H9 (cell line): ENCODE measurements around the gene CR1L. TPM values are rescaled to one million over a fixed set of nuclear protein-coding genes. Genes with fewer than 3 reads are reported as not detected.
"Not testable (repeated sequence)": the region's sequence is repeated elsewhere in the genome, so short reads cannot be mapped to it uniquely, and the experiment has no call there.

Experiments
- DNase-seq: peaks from one replicate; pipeline ENCODE4 v3.0.0-alpha.2; 2017
- H2AFZ ChIP-seq: one replicate; pipeline ENCODE4 v1.6.1; 2013; ENCODE audit warnings: mild to moderate bottlenecking, low read length, control low read depth, moderate library complexity
- H2AK5ac ChIP-seq: 2 replicates; pipeline ENCODE4 v1.6.1; 2013; ENCODE audit warnings: low read length, control low read depth, mixed read lengths; ENCODE audit not compliant: insufficient read length
- H2BK120ac ChIP-seq: one replicate; pipeline ENCODE4 v1.6.1; 2013; ENCODE audit warnings: low read depth, mild to moderate bottlenecking, low read length, control low read depth, inconsistent platforms; ENCODE audit not compliant: poor library complexity, severe bottlenecking
- H2BK12ac ChIP-seq: 2 replicates; pipeline ENCODE4 v1.6.1; 2013; ENCODE audit warnings: low read length, control low read depth, mixed read lengths, low read depth; ENCODE audit not compliant: insufficient read length
- H2BK15ac ChIP-seq: 2 replicates; pipeline ENCODE4 v1.6.1; 2013; ENCODE audit warnings: low read depth, low read length, control low read depth
- H2BK20ac ChIP-seq: one replicate; pipeline ENCODE4 v1.6.1; 2013; ENCODE audit warnings: low read depth, mild to moderate bottlenecking, low read length, control low read depth, inconsistent platforms; ENCODE audit not compliant: poor library complexity, severe bottlenecking
- H2BK5ac ChIP-seq: 2 replicates; pipeline ENCODE4 v1.6.1; 2013; ENCODE audit warnings: low read length, control low read depth, mixed read lengths; ENCODE audit not compliant: insufficient read length
- H3K14ac ChIP-seq: 2 replicates; pipeline ENCODE4 v1.6.1; 2013; ENCODE audit warnings: low read length, control low read depth; ENCODE audit not compliant: insufficient read depth
- H3K18ac ChIP-seq: 2 replicates; pipeline ENCODE4 v1.6.1; 2013; ENCODE audit warnings: low read depth, mild to moderate bottlenecking, mixed read lengths, low read length, control low read depth; ENCODE audit not compliant: insufficient read length
- H3K23ac ChIP-seq: 2 replicates; pipeline ENCODE4 v1.6.1; 2013; ENCODE audit warnings: low read length, control low read depth, mixed read lengths, low read depth; ENCODE audit not compliant: insufficient read length
- H3K23me2 ChIP-seq: 2 replicates; pipeline ENCODE4 v1.6.1; 2013; ENCODE audit warnings: low read depth, mild to moderate bottlenecking, mixed read lengths, low read length, control low read depth; ENCODE audit not compliant: insufficient read length, poor library complexity, severe bottlenecking
- H3K27ac ChIP-seq: 2 replicates; pipeline ENCODE4 v1.5.1; 2013; ENCODE audit warnings: low read length, control low read depth, mixed read lengths, low read depth; ENCODE audit not compliant: insufficient read length
- H3K27me3 ChIP-seq: 2 replicates; pipeline ENCODE4 v1.6.1; 2013; ENCODE audit warnings: low read length, control low read depth, inconsistent platforms; ENCODE audit not compliant: insufficient read depth
- H3K4ac ChIP-seq: 2 replicates; pipeline ENCODE4 v1.6.1; 2013; ENCODE audit warnings: low read depth, mild to moderate bottlenecking, control low read depth, inconsistent platforms, low read length, moderate library complexity
- H3K4me1 ChIP-seq: 2 replicates; pipeline ENCODE4 v1.6.1; 2013; ENCODE audit warnings: low read length, control low read depth, inconsistent platforms; ENCODE audit not compliant: insufficient read depth
- H3K4me2 ChIP-seq: 2 replicates; pipeline ENCODE4 v1.6.1; 2013; ENCODE audit warnings: low read length, control low read depth, mixed read lengths; ENCODE audit not compliant: insufficient read length, insufficient read depth
- H3K56ac ChIP-seq: 2 replicates; pipeline ENCODE4 v1.6.1; 2013; ENCODE audit warnings: low read depth, mild to moderate bottlenecking, mixed read lengths, low read length, control low read depth; ENCODE audit not compliant: insufficient read length
- H3K79me1 ChIP-seq: 2 replicates; pipeline ENCODE4 v1.6.1; 2013; ENCODE audit warnings: low read depth, mild to moderate bottlenecking, moderate library complexity, low read length, control low read depth, inconsistent platforms; ENCODE audit not compliant: insufficient read depth, poor library complexity, severe bottlenecking
- H3K79me2 ChIP-seq: 2 replicates; pipeline ENCODE4 v1.6.1; 2013; ENCODE audit warnings: low read length, control low read depth, inconsistent platforms; ENCODE audit not compliant: insufficient read depth
- H3K9ac ChIP-seq: 2 replicates; pipeline ENCODE4 v1.6.1; 2013; ENCODE audit warnings: low read length, control low read depth, mixed read lengths; ENCODE audit not compliant: insufficient read length; ENCODE audit errors: extremely low read depth
- H3K9me3 ChIP-seq: one replicate; pipeline ENCODE4 v1.6.1; 2013; ENCODE audit warnings: low read depth, low read length, inconsistent platforms; ENCODE audit not compliant: control insufficient read depth
- H3T11ph ChIP-seq: one replicate; pipeline ENCODE4 v1.6.1; 2013; ENCODE audit warnings: mild to moderate bottlenecking, low read length, control low read depth, inconsistent platforms
- H4K20me1 ChIP-seq: one replicate; pipeline ENCODE4 v1.6.1; 2013; ENCODE audit not compliant: control insufficient read depth, insufficient read length, insufficient read depth
- H4K5ac ChIP-seq: 2 replicates; pipeline ENCODE4 v1.6.1; 2013; ENCODE audit warnings: low read depth, mild to moderate bottlenecking, mixed read lengths, low read length, control low read depth; ENCODE audit not compliant: insufficient read length
- H4K8ac ChIP-seq: replicated peaks from 2 replicates; pipeline ENCODE4 v1.6.1; 2013; ENCODE audit warnings: low read length, control low read depth, mixed read lengths, low read depth; ENCODE audit not compliant: insufficient read length
- H4K91ac ChIP-seq: 2 replicates; pipeline ENCODE4 v1.6.1; 2013; ENCODE audit warnings: low read depth, mild to moderate bottlenecking, moderate library complexity, mixed read lengths, low read length, control low read depth; ENCODE audit not compliant: insufficient read length
- H3K27ac Mint-ChIP-seq, 3 experiments: 2 replicates in 2 of 3; 3 replicates in 1 of 3; pipeline ENCODE4 v1.8.0; 2020 to 2021; ENCODE audit warnings: mixed read lengths in 3 of 3, mild to moderate bottlenecking in 1 of 3, moderate library complexity in 1 of 3
- H3K27me3 Mint-ChIP-seq: 2 replicates; pipeline ENCODE4 v1.8.0; 2021; ENCODE audit warnings: low read depth, mild to moderate bottlenecking, moderate library complexity, mixed read lengths
- H3K36me3 Mint-ChIP-seq, 3 experiments: 2 replicates in 2 of 3; 3 replicates in 1 of 3; pipeline ENCODE4 v1.8.0; 2020 to 2021; ENCODE audit warnings: low read depth in 3 of 3, mixed read lengths in 3 of 3; ENCODE audit not compliant: insufficient read depth in 1 of 3
- H3K4me1 Mint-ChIP-seq, 2 experiments: 2 replicates each; pipeline ENCODE4 v1.8.0; 2020; ENCODE audit warnings: mixed read lengths in 2 of 2
- H3K4me3 Mint-ChIP-seq, 2 experiments: 2 replicates in 1 of 2; 3 replicates in 1 of 2; pipeline ENCODE4 v1.8.0; 2020 to 2021; ENCODE audit warnings: mild to moderate bottlenecking in 2 of 2, mixed read lengths in 2 of 2, moderate library complexity in 1 of 2
- H3K9me3 Mint-ChIP-seq, 2 experiments: 2 replicates in 1 of 2; 3 replicates in 1 of 2; pipeline ENCODE4 v1.8.0; 2020; ENCODE audit warnings: mild to moderate bottlenecking in 2 of 2, mixed read lengths in 2 of 2, moderate library complexity in 1 of 2
- WGBS: extraction: QIAGEN DNeasy Blood & Tissue Kit; methylation state at CpG from one replicate; pipeline ENCODE4 v1.1.7; 2013; ENCODE audit warnings: missing lambda C conversion rate, low lambda C conversion rate, mixed read lengths; ENCODE audit not compliant: insufficient read length; ENCODE audit errors: extremely low coverage; 5-methylcytosine and 5-hydroxymethylcytosine counted together
- total RNA-seq: library from RNA; stranded (reverse); gene quantifications from 2 replicates; pipeline ENCODE4 v1.2.1, GENCODE V29; 2021
- TF ChIP-seq, protein P1 (sequence below): fragments of 200-600 bp; sonication (generic); conservative IDR thresholded peaks from 3 replicates; pipeline ENCODE4 v1.8.0; 2021; ENCODE audit warnings: antibody characterized with exemption, mild to moderate bottlenecking

CR1L gene
- total RNA-seq, 1 experiment from 2014 or later, result 0.37 TPM

DNA sequence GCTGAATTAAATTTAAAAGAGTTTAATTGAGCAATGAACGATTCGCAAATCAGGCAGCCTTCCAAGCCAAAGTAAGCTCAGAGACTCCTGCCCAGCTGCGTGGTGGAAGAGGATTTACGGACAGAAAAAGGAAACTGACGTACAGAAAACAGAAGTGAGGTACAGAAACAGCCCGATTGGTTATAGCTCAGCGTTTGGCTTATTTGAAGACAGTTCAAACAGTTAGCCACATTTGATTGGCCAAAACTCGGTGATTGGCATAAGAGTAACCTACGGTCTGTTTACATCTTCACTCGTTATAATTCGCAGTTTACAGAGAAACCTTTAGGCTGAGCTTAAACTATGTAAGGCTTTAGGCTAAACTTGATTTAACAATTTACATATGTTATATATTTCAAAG lies 46.9 kb downstream of the CR1L start:
- no peak overlapping the region for H2BK20ac ChIP-seq
- no peak overlapping the region for H3K9ac ChIP-seq
- no peak overlapping the region for H3K27ac ChIP-seq
- no peaks in the 10 kb centered on the region for H3K23me2 ChIP-seq
- no peak overlapping the region for H2BK5ac ChIP-seq
- Mint-ChIP-seq H3K4me1 (peaks cover 2% of the 10 kb centered on the region in 2 experiments; a peak in 1 of 4 replicates), H3K4me3 (no peak overlapping the region), H3K36me3 (no peaks in the 10 kb centered on the region), H3K27me3 (no peaks in the 10 kb centered on the region; the same call in 1 of the 2 replicates), H3K27ac (no peak overlapping the region), H3K9me3 (no peaks in the 10 kb centered on the region)
- no peak overlapping the region for H3T11ph ChIP-seq
- TF ChIP-seq, protein P1, sequence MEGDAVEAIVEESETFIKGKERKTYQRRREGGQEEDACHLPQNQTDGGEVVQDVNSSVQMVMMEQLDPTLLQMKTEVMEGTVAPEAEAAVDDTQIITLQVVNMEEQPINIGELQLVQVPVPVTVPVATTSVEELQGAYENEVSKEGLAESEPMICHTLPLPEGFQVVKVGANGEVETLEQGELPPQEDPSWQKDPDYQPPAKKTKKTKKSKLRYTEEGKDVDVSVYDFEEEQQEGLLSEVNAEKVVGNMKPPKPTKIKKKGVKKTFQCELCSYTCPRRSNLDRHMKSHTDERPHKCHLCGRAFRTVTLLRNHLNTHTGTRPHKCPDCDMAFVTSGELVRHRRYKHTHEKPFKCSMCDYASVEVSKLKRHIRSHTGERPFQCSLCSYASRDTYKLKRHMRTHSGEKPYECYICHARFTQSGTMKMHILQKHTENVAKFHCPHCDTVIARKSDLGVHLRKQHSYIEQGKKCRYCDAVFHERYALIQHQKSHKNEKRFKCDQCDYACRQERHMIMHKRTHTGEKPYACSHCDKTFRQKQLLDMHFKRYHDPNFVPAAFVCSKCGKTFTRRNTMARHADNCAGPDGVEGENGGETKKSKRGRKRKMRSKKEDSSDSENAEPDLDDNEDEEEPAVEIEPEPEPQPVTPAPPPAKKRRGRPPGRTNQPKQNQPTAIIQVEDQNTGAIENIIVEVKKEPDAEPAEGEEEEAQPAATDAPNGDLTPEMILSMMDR, result no peak
- no peak overlapping the region for H3K4me2 ChIP-seq
- no peak overlapping the region for H3K18ac ChIP-seq
- no peaks in the 10 kb centered on the region for H4K20me1 ChIP-seq
- WGBS, result no CpG with 5 or more reads among the region's 11 CpGs
- H3K4ac ChIP-seq, result no peak overlapping the region
- no peak for DNase-seq
- no peak overlapping the region for H2BK12ac ChIP-seq
- H4K5ac ChIP-seq, result no peak overlapping the region
- H3K4me1 ChIP-seq, result no peaks in the 10 kb centered on the region
- H3K56ac ChIP-seq, result no peak overlapping the region
- no peaks in the 10 kb centered on the region for H3K27me3 ChIP-seq
- H3K14ac ChIP-seq, result no peak overlapping the region
- no peaks in the 10 kb centered on the region for H3K79me1 ChIP-seq
- H4K8ac ChIP-seq, result no peak overlapping the region
- no peak overlapping the region for H2BK15ac ChIP-seq
- no peak overlapping the region for H2AK5ac ChIP-seq
- no peak overlapping the region for H3K23ac ChIP-seq
- H3K9me3 ChIP-seq, result no peaks in the 10 kb centered on the region
- no peak overlapping the region for H2BK120ac ChIP-seq
- H2AFZ ChIP-seq, result no peak overlapping the region
- H3K79me2 ChIP-seq, result no peaks in the 10 kb centered on the region; the same call in 1 of the 2 replicates
- no peak overlapping the region for H4K91ac ChIP-seq

DNA sequence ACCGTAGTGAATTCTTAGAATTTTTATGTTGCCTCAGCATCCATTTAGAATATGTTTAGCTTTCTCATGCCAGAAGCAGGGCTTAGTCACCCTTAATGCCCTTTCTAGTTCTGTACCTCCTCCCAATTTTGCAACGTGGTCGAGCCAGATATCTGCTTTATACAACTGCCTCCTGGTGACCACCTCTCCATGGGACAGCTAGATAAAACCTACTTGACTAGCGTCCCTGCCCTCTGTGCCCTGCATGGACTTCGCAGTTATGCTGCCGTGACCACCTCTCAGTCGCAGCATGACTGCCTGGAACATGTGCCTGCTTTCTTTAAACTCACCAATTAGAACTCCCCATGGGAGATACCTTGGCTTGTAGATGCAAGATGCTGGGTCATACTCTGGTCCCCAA lies 47.4 kb downstream of the CR1L start:
- H3K9ac ChIP-seq, result not testable (repeated sequence)
- WGBS, result no CpG with 5 or more reads among the region's 7 CpGs

More for the DNA sequence above, 47.4 kb downstream of the CR1L start:
- not testable (repeated sequence) for H3K9me3 Mint-ChIP-seq, DNase-seq, H3K27me3 Mint-ChIP-seq, H3K23me2 ChIP-seq, H3K36me3 Mint-ChIP-seq, H3K4ac ChIP-seq, H2AFZ ChIP-seq, H3K79me1 ChIP-seq, H3K27ac Mint-ChIP-seq, H4K8ac ChIP-seq, H2BK5ac ChIP-seq, H3K4me1 Mint-ChIP-seq, H3K23ac ChIP-seq, H2BK120ac ChIP-seq, H4K20me1 ChIP-seq, H3K79me2 ChIP-seq, H3K18ac ChIP-seq, H4K5ac ChIP-seq, H3K4me1 ChIP-seq, H3K9me3 ChIP-seq, H3K27ac ChIP-seq, H3T11ph ChIP-seq, H3K27me3 ChIP-seq, H3K56ac ChIP-seq, H4K91ac ChIP-seq, H3K4me3 Mint-ChIP-seq, H3K14ac ChIP-seq, H2BK12ac ChIP-seq, H2BK20ac ChIP-seq, H2BK15ac ChIP-seq, H2AK5ac ChIP-seq, H3K4me2 ChIP-seq
